PC-9 (cell line): Measurements from ENCODE around the gene MACROD2.

Experiments used
- CTCF ChIP-seq: fragments of 200-600 bp; sonication (generic); conservative IDR thresholded peaks from 2 replicates; pipeline ENCODE4 v1.6.1; 2017; ENCODE audit warnings: mixed run types, antibody characterized with exemption, mild to moderate bottlenecking, moderate library complexity
- EZH2 ChIP-seq: fragments of 200-600 bp; sonication (generic); IDR thresholded peaks from 2 replicates; pipeline ENCODE4 v1.8.0; 2017; ENCODE audit warnings: antibody characterized with exemption, low read depth

DNA sequence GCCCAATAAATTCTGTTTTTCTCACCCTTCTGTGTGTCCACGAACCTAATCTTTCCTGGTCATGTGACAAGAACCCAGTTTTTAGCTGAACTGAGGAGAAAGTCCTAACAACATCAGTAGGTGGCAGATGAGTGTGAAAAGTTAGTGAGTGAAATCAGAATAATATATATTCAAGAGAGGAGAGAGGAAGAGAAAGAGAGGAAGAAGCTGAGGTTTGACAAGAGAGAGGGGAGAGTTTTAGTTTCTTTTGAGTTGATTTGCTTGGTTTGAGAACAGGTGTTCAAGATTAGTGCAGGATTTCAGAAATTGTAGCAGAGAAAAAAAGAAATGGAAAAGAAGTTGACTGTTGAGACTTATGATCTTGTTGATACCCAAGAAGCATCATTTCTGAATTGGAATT lies 1272.6 kb downstream of the MACROD2 start:
- TF ChIP-seq EZH2: no peak
- TF ChIP-seq CTCF: no peak
